GM19463 (cell line): Measurements from ENCODE around the gene RABGGTA.

Source experiments
- ATAC-seq: cut with Tn5 transposase; IDR thresholded peaks from one replicate; pipeline ENCODE4 v1.9.1; 2021; ENCODE audit warnings: mild to moderate bottlenecking, moderate library complexity; ENCODE audit not compliant: unreplicated experiment

The RABGGTA gene

GRCh38 chr14:24304019-24304387 is 32.6 kb upstream of the RABGGTA start:
- no peak for ATAC-seq

GRCh38 chr14:24300326-24300980 is 29.1 kb upstream of the RABGGTA start:
- ATAC-seq: no peak

GRCh38 chr14:24299255-24300191 is 28.1 kb upstream of the RABGGTA start, which contains the start of the genes DHRS1 and NOP9:
DHRS1 (minus strand) TSS chr14:24299780; CDS start chr14:24299106, 674 bp downstream.
NOP9 (plus strand) TSS chr14:24299850; CDS start chr14:24299955, 105 bp downstream.
- ATAC-seq: peak; percentile 59

- ATAC-seq: peak; percentile 1
Measured at GRCh38 chr14:24298892-24299254, 27.5 kb upstream of the RABGGTA start.

GRCh38 chr14:24297190-24297964 is 26.0 kb upstream of the RABGGTA start:
- ATAC-seq: no peak

- peak; percentile 54 for ATAC-seq
Measured at GRCh38 chr14:24296341-24297157, 25.2 kb upstream of the RABGGTA start.

- no peak for ATAC-seq
Measured at GRCh38 chr14:24293525-24293924, 22.1 kb upstream of the RABGGTA start.

GRCh38 chr14:24292118-24292807 is 20.9 kb upstream of the RABGGTA start:
- no peak for ATAC-seq

GRCh38 chr14:24291446-24292117 is 20.2 kb upstream of the RABGGTA start:
- ATAC-seq: no peak

- no peak for ATAC-seq
Measured at GRCh38 chr14:24290746-24291145, 19.3 kb upstream of the RABGGTA start.

GRCh38 chr14:24289649-24290280 is 18.4 kb upstream of the RABGGTA start:
- ATAC-seq: peak; percentile 95

GRCh38 chr14:24286996-24287395 is 15.6 kb upstream of the RABGGTA start:
- no peak for ATAC-seq

- ATAC-seq: no peak
Measured at GRCh38 chr14:24285351-24285750, 14.0 kb upstream of the RABGGTA start.

- ATAC-seq: no peak
Measured at GRCh38 chr14:24284501-24285035, 13.2 kb upstream of the RABGGTA start.

- ATAC-seq: no peak
Measured at GRCh38 chr14:24283796-24284460, 12.5 kb upstream of the RABGGTA start.

- ATAC-seq: no peak
Measured at GRCh38 chr14:24282736-24283135, 11.3 kb upstream of the RABGGTA start.

GRCh38 chr14:24281636-24282035 is 10.2 kb upstream of the RABGGTA start:
- ATAC-seq: no peak
